Activated CD4-positive, alpha-beta T cell treated with anti-CD3 and anti-CD28 coated beads, Interleukin-2, amount 10 ng/mL, durations not matched to agents 24 days and 14 days (primary cell): ENCODE data around the gene ADAM11. TPM values are rescaled to one million over a fixed set of nuclear protein-coding genes. Genes with fewer than 3 reads are reported as not detected.
A peak's percentile ranks its signal among the peaks of the same experiment; 100 is the strongest.
"Not testable (repeated sequence)": the region's sequence is repeated elsewhere in the genome, so short reads cannot be mapped to it uniquely, and the experiment has no call there.

Experiments
- DNase-seq: peaks from one replicate; pipeline ENCODE4 v3.0.0; 2022
- H3K27ac Mint-ChIP-seq: one replicate; pipeline ENCODE4 v1.8.0; 2022; ENCODE audit warnings: mild to moderate bottlenecking, mixed read lengths
- H3K27me3 Mint-ChIP-seq: one replicate; pipeline ENCODE4 v1.8.0; 2022; ENCODE audit warnings: mixed read lengths
- H3K36me3 Mint-ChIP-seq: one replicate; pipeline ENCODE4 v1.8.0; 2022; ENCODE audit warnings: low read depth, mild to moderate bottlenecking, mixed read lengths
- H3K4me1 Mint-ChIP-seq: one replicate; pipeline ENCODE4 v1.8.0; 2021; ENCODE audit warnings: mixed read lengths
- H3K4me3 Mint-ChIP-seq: one replicate; pipeline ENCODE4 v1.8.0; 2022; ENCODE audit warnings: mild to moderate bottlenecking, moderate library complexity, mixed read lengths
- H3K9me3 Mint-ChIP-seq: one replicate; pipeline ENCODE4 v1.8.0; 2021; ENCODE audit warnings: mixed read lengths
- intact Hi-C: fragments of 100-400 bp; cut with micrococcal nuclease; formaldehyde crosslinking; loops from one replicate; pipeline ENCODE4 v1.15.1; 2023
- total RNA-seq: library from RNA; stranded (reverse); gene quantifications from 2 replicates; pipeline ENCODE4 v1.2.3, GENCODE V29; 2022

Gene ADAM11
- total RNA-seq, 1 donor from 2014 or later, result 0.12 TPM

GRCh38 chr17:44749076-44749979, 9.5 kb upstream of the ADAM11 start:
- Mint-ChIP-seq H3K4me1 (no peaks in the 10 kb centered on the region), H3K9me3 (no peaks in the 10 kb centered on the region), H3K27me3 (no peaks in the 10 kb centered on the region), H3K4me3 (no peak overlapping the region), H3K36me3 (peaks cover 11% of the 10 kb centered on the region), H3K27ac (no peak overlapping the region)
- DNase-seq, result no peak
- intact Hi-C loops, result no loop called here

DNA sequence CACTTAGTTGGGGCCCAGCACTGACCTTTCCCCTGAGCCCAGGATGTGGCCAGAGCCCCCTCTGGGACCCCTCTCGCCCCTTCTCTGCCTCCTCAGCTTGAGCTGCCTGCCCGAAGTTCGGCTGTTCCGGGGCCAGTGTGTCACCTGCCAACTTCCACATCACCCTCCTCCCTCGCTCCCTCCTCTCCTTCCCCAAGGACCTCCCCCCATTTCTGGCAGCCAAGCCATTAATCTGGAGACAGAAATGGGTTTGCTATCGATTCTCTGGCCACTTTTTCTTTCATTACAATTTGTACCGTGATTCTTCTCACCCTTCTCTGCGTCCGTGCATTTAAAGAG, 8.8 kb upstream of the ADAM11 start:
- Mint-ChIP-seq H3K9me3 (no peaks in the 10 kb centered on the region), H3K4me1 (no peaks in the 10 kb centered on the region), H3K36me3 (peaks cover 11% of the 10 kb centered on the region), H3K27me3 (no peaks in the 10 kb centered on the region), H3K27ac (no peak overlapping the region), H3K4me3 (no peak overlapping the region)
- intact Hi-C loops, result no loop called here
- DNase-seq, result no peak

GRCh38 chr17:44751331-44751730, 7.5 kb upstream of the ADAM11 start:
- Mint-ChIP-seq H3K27ac (no peak overlapping the region), H3K4me1 (no peaks in the 10 kb centered on the region), H3K27me3 (no peaks in the 10 kb centered on the region), H3K9me3 (no peaks in the 10 kb centered on the region), H3K4me3 (no peak overlapping the region), H3K36me3 (peaks cover 11% of the 10 kb centered on the region)
- DNase-seq, result no peak
- intact Hi-C loops, result no loop called here

DNA sequence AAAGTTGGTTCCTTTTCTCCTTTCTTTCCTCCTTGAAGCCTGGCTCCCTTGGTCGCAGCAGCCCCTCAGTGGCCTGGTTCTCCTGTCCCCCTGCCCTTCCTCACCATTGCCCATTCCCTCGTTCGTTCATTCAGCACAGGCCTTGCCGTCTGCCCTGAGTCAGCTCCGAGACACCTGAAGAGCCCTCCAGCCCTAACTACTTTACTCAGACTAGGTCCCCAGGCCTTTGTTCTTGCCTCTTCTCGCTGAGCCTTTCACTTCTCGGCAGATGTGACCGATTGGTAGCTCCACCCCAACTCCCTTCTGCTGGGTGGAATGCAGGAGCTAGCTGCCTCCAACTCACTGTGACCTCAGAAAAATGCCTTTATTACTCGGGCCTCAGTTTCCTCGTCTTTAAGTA, 7.0 kb upstream of the ADAM11 start:
- intact Hi-C loops, result no loop called here
- Mint-ChIP-seq H3K9me3 (no peaks in the 10 kb centered on the region), H3K27me3 (peaks cover under 1% of the 10 kb centered on the region), H3K4me1 (no peaks in the 10 kb centered on the region), H3K36me3 (peaks cover 10% of the 10 kb centered on the region), H3K4me3 (no peak overlapping the region), H3K27ac (no peak overlapping the region)
- DNase-seq, result no peak

DNA sequence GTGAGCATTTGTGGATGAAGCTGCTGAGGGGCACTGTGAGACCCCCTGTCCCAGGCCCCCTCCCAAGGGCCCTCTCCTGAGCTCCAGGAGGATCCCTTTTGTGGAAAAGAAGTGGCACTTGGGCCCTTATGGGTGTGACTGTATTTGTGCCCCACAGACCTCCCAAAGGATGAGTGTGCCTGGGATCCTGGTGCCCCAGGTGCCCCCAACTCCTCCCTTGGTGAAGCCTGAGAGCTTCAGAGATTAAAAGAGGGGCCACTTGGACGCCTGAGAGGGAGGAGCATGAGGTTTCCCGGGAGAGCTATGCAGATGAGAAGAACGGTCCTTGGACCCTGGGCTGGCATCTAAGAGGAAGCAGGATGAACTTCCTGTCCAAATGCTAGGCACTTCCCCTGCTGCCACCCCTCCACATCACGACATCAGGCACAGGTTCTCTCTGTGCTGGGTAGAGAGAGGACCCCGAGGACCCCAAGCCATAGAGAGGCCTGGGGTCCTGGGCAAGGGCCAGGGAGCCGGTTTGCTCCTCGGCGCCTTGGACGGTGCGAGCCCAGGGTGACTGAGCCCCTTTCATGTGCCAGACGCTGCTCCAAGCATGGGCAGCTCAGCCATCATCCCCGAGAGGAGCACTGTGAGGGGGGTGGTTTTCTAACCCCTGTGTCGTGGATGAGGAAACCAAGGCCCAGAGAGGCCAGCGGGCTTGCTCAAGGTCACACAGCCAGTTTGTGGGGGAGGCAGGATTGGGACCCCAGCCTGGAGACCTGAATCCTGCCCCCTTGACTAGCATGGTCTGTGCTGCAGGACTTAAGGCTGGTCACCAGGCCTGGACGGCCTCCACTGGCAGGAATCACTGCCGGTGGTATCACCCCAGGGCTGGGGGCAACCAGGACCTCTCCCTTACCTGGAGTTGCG, 5.6 kb upstream of the ADAM11 start:
- Mint-ChIP-seq H3K4me1 (no peaks in the 10 kb centered on the region), H3K9me3 (no peaks in the 10 kb centered on the region), H3K27me3 (peaks cover 14% of the 10 kb centered on the region), H3K4me3 (no peak overlapping the region), H3K27ac (no peak overlapping the region), H3K36me3 (peaks cover 9% of the 10 kb centered on the region)
- intact Hi-C loops, result no loop called here
- no peak for DNase-seq

- H3K27me3 Mint-ChIP-seq, result peaks cover 15% of the 10 kb centered on the region
- no peak overlapping the region for H3K27ac Mint-ChIP-seq
- no peaks in the 10 kb centered on the region for H3K4me1 Mint-ChIP-seq
- no peaks in the 10 kb centered on the region for H3K9me3 Mint-ChIP-seq
- peaks cover 9% of the 10 kb centered on the region for H3K36me3 Mint-ChIP-seq
- intact Hi-C loops, result no loop called here
- H3K4me3 Mint-ChIP-seq, result no peak overlapping the region
- no peak for DNase-seq
Observed at GRCh38 chr17:44754276-44754675, 4.5 kb upstream of the ADAM11 start.

- H3K4me1 Mint-ChIP-seq, H3K9me3 Mint-ChIP-seq, H3K4me3 Mint-ChIP-seq, intact Hi-C loops, H3K36me3 Mint-ChIP-seq, DNase-seq, H3K27ac Mint-ChIP-seq: not testable (repeated sequence)
- H3K27me3 Mint-ChIP-seq, result peaks cover 15% of the 10 kb centered on the region
Observed at GRCh38 chr17:44755180-44755579, 3.6 kb upstream of the ADAM11 start.

- H3K27me3 Mint-ChIP-seq, result peaks cover 27% of the 10 kb centered on the region
- H3K4me3 Mint-ChIP-seq, result no peak overlapping the region
- intact Hi-C loops, result no loop called here
- no peaks in the 10 kb centered on the region for H3K4me1 Mint-ChIP-seq
- H3K36me3 Mint-ChIP-seq, result no peaks in the 10 kb centered on the region
- no peak for DNase-seq
- H3K27ac Mint-ChIP-seq, result no peak overlapping the region
- H3K9me3 Mint-ChIP-seq, result no peaks in the 10 kb centered on the region
Observed at GRCh38 chr17:44757045-44757917, 1.5 kb upstream of the ADAM11 start.

DNA sequence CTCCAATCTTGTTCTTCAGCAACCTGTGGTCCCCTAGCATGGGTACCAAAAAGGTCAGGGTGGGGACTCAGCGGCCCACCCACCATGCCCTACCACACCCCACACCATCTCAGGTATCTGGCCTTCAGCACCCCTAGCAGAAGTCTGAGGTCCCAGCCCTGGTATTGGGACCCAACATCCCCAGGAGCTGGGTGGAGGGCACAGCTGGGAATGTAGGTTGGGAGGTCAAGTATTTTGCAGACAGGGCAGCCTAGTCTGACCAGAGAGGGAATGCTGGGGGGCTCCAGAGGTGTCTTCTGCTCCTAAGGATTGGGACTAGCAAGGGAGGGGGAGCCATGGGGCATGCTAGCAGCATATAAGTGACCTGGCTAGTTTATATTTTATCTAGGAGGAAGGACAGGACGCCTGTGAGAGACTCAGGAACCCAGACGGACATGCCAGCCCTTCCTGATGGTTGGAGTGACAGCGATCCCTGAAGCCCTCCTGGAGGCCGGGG, 822 bp upstream of the ADAM11 start:
- Mint-ChIP-seq H3K27ac (no peak overlapping the region), H3K27me3 (peaks cover 27% of the 10 kb centered on the region), H3K4me1 (no peaks in the 10 kb centered on the region), H3K36me3 (no peaks in the 10 kb centered on the region), H3K9me3 (no peaks in the 10 kb centered on the region), H3K4me3 (peak overlapping the region; percentile 28)
- intact Hi-C loops, result no loop called here
- DNase-seq, result no peak

- DNase-seq, result no peak
- Mint-ChIP-seq H3K27ac (no peak overlapping the region), H3K36me3 (no peaks in the 10 kb centered on the region), H3K9me3 (no peaks in the 10 kb centered on the region), H3K4me1 (no peaks in the 10 kb centered on the region), H3K4me3 (peak overlapping the region; percentile 21), H3K27me3 (peaks cover 27% of the 10 kb centered on the region)
- intact Hi-C loops, result no loop called here
Observed at GRCh38 chr17:44759086-44759915, 513 bp downstream of the ADAM11 start.

- H3K27ac Mint-ChIP-seq, result no peak overlapping the region
- peaks cover 27% of the 10 kb centered on the region for H3K27me3 Mint-ChIP-seq
- no peaks in the 10 kb centered on the region for H3K36me3 Mint-ChIP-seq
- H3K4me3 Mint-ChIP-seq, result no peak overlapping the region
- peak; percentile 49 for DNase-seq
- no peaks in the 10 kb centered on the region for H3K4me1 Mint-ChIP-seq
- intact Hi-C loops, result no loop called here
- no peaks in the 10 kb centered on the region for H3K9me3 Mint-ChIP-seq
Observed at GRCh38 chr17:44759916-44760243, 1.1 kb downstream of the ADAM11 start.

DNA sequence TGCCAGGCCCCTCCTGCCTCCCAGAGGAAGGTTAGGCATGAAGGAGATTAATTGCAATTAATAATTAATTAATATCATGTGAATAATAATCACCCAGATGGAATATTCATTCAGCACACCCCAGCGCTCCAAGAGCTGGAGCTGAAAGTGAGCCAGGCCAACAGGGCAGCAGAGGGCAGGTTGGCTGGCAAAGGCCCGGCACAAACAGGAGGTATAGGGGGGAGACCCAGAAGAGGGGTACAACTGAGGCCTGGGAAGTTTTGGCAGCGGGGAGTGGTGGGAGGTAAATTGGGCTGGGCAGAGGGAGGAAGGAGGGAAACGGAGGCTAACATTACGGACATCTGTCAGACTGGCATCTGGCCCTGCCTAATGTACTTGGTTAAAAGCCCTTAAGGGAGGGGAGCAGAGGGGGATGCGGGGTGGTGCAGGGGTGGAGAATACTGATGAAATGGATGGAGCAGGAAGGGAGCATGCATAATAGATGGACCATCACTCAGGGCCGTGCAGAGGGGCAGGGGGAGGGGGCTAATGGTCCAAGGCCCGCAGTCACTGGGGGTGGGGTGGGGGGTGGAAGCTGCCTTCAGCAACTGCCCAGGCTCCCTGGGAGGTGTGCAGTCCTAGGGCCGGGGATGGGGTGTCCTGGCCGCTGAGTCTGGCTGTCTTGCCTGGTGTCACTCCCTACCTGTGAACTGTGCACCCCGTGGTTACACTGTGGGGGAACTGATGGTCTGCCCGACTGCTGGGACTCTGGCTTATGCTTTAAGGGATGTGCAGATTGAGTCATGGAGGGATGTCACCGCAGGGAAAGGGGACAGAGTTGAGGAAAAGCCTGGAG, 1.9 kb downstream of the ADAM11 start:
- intact Hi-C loops, result no loop called here
- H3K27ac Mint-ChIP-seq, result no peak overlapping the region
- no peaks in the 10 kb centered on the region for H3K9me3 Mint-ChIP-seq
- H3K4me1 Mint-ChIP-seq, result no peaks in the 10 kb centered on the region
- H3K27me3 Mint-ChIP-seq, result peaks cover 27% of the 10 kb centered on the region
- H3K36me3 Mint-ChIP-seq, result no peaks in the 10 kb centered on the region
- no peak for DNase-seq
- no peak overlapping the region for H3K4me3 Mint-ChIP-seq
